Naive B cell (primary cell): ENCODE data around the gene IRF4. TPM values are rescaled to one million over a fixed set of nuclear protein-coding genes. Genes with fewer than 3 reads are reported as not detected.

Experiments used
- ATAC-seq, 2 donors: fragments of 150-1000 bp; cut with Tn5 transposase; 2 replicates each; pipeline ENCODE4 v1.10.0; 2021; ENCODE audit warnings: low read depth in 2 of 2, mild to moderate bottlenecking in 2 of 2, moderate library complexity in 2 of 2
- DNase-seq: peaks from one replicate; pipeline ENCODE4 v3.0.0; 2022
- H3K27ac Mint-ChIP-seq, 6 donors: one replicate each; pipeline ENCODE4 v1.8.0; 2020 to 2022; ENCODE audit warnings: mild to moderate bottlenecking in 6 of 6, mixed read lengths in 6 of 6, moderate library complexity in 5 of 6, inconsistent platforms in 2 of 6
- H3K27me3 Mint-ChIP-seq, 3 donors: one replicate each; pipeline ENCODE4 v1.8.0; 2021 to 2022; ENCODE audit warnings: mixed read lengths in 3 of 3, mild to moderate bottlenecking in 1 of 3
- H3K36me3 Mint-ChIP-seq, 2 donors: one replicate each; pipeline ENCODE4 v1.8.0; 2020 to 2022; ENCODE audit warnings: mixed read lengths in 2 of 2, inconsistent platforms in 1 of 2, mild to moderate bottlenecking in 1 of 2
- H3K4me1 Mint-ChIP-seq, 3 donors: one replicate each; pipeline ENCODE4 v1.8.0; 2020 to 2022; ENCODE audit warnings: mixed read lengths in 3 of 3, inconsistent platforms in 1 of 3, mild to moderate bottlenecking in 1 of 3, moderate library complexity in 1 of 3
- H3K4me3 Mint-ChIP-seq, 8 donors: one replicate each; pipeline ENCODE4 v1.8.0; 2020 to 2022; ENCODE audit warnings: mild to moderate bottlenecking in 8 of 8, mixed read lengths in 8 of 8, moderate library complexity in 8 of 8, inconsistent platforms in 2 of 8
- H3K9me3 Mint-ChIP-seq, 7 donors: one replicate each; pipeline ENCODE4 v1.8.0; 2020 to 2022; ENCODE audit warnings: mixed read lengths in 7 of 7, mild to moderate bottlenecking in 5 of 7, inconsistent platforms in 2 of 7, moderate library complexity in 1 of 7
- polyA plus RNA-seq, 6 donors: library from polyadenylated mRNA; unstranded; fragments of 300-500 nt; fragmentation: Illumina TruSeq; gene quantifications; one replicate each; pipeline ENCODE4 v1.2.3, GENCODE V29; 2021; ENCODE audit warnings: low read depth in 6 of 6

The IRF4 gene
- polyA plus RNA-seq, 6 donors from 2014 or later, result 20.8 to 45.7 (median 34.9) TPM

GRCh38 chr6:455006-455585 is 63.5 kb downstream of the IRF4 start:
- ATAC-seq (no peak), DNase-seq (no peak)
- H3K27ac Mint-ChIP-seq, result no peak overlapping the region
- peaks cover 0 to 5% of the 10 kb centered on the region in 2 donors for H3K36me3 Mint-ChIP-seq
- H3K4me1 Mint-ChIP-seq, result no peaks in the 10 kb centered on the region
- H3K4me3 Mint-ChIP-seq, result no peak overlapping the region
- H3K9me3 Mint-ChIP-seq, result peaks cover 0 to 13% (median 1%) of the 10 kb centered on the region in 7 donors
- H3K27me3 Mint-ChIP-seq, result peaks cover 0 to 3% (median 0%) of the 10 kb centered on the region in 3 donors

GRCh38 chr6:455835-456234 is 64.3 kb downstream of the IRF4 start:
- no peak for DNase-seq
- peaks cover 0 to 3% (median 0%) of the 10 kb centered on the region in 3 donors for H3K27me3 Mint-ChIP-seq
- peaks cover 0 to 13% (median 1%) of the 10 kb centered on the region in 7 donors for H3K9me3 Mint-ChIP-seq
- H3K27ac Mint-ChIP-seq, result no peak overlapping the region
- no peaks in the 10 kb centered on the region for H3K4me1 Mint-ChIP-seq
- peaks cover 0 to 5% of the 10 kb centered on the region in 2 donors for H3K36me3 Mint-ChIP-seq
- ATAC-seq, result no peak
- no peak overlapping the region for H3K4me3 Mint-ChIP-seq

GRCh38 chr6:456358-456867 is 64.9 kb downstream of the IRF4 start:
- Mint-ChIP-seq H3K4me3 (no peak overlapping the region), H3K27ac (no peak overlapping the region), H3K27me3 (peaks cover 0 to 3% (median 0%) of the 10 kb centered on the region in 3 donors), H3K36me3 (peaks cover 0 to 5% of the 10 kb centered on the region in 2 donors), H3K4me1 (no peaks in the 10 kb centered on the region), H3K9me3 (peaks cover 0 to 13% (median 1%) of the 10 kb centered on the region in 7 donors)
- ATAC-seq, result no peak
- DNase-seq, result no peak

GRCh38 chr6:456887-457286 is 65.3 kb downstream of the IRF4 start:
- DNase-seq (no peak), ATAC-seq (no peak)
- Mint-ChIP-seq H3K4me3 (no peak overlapping the region), H3K9me3 (peaks cover 0 to 13% (median 0%) of the 10 kb centered on the region in 7 donors), H3K36me3 (peaks cover 0 to 5% of the 10 kb centered on the region in 2 donors), H3K4me1 (no peaks in the 10 kb centered on the region), H3K27me3 (peaks cover 0 to 3% (median 0%) of the 10 kb centered on the region in 3 donors), H3K27ac (no peak overlapping the region)

Other genes with a start within 250 kb of the IRF4 start
- 100 to 1,000 TPM in 5 of 6 donors, 10 to 100 TPM in 1; 89.6 to 177 (median 134) TPM for gene DUSP22, start 99.3 kb upstream of the IRF4 start, polyA plus RNA-seq